K562 (cell line): Measurements from ENCODE around the gene AVPI1. TPM values are rescaled to one million over a fixed set of nuclear protein-coding genes. Genes with fewer than 3 reads are reported as not detected.

ENCODE experiments used
- DDX20 ChIP-seq: fragments of 450-650 bp; IDR thresholded peaks from 2 replicates; pipeline ENCODE4 v1.6.1; 2016; ENCODE audit warnings: missing genetic modification characterization, low read depth, mild to moderate bottlenecking, missing compliant biosample characterization, moderate library complexity
- EGR1 ChIP-seq: fragments of 450-650 bp; conservative IDR thresholded peaks from 2 replicates; pipeline ENCODE4 v1.6.1; 2017; ENCODE audit warnings: mild to moderate bottlenecking
- MEF2D ChIP-seq: conservative IDR thresholded peaks from 2 replicates; pipeline ENCODE4 v1.6.1; 2016; ENCODE audit warnings: low read depth, missing genetic modification characterization, missing compliant biosample characterization
- MTA2 ChIP-seq: fragments of 450-650 bp; IDR thresholded peaks from 2 replicates; pipeline ENCODE4 v1.6.1; 2016; ENCODE audit warnings: low read depth
- POLR2B ChIP-seq: fragments of 450-650 bp; IDR thresholded peaks from 2 replicates; pipeline ENCODE4 v1.6.1; 2018; ENCODE audit warnings: low read depth; ENCODE audit not compliant: partially characterized antibody
- TEAD2 ChIP-seq: fragments of 450-650 bp; IDR thresholded peaks from 2 replicates; pipeline ENCODE4 v1.6.1; 2016; ENCODE audit warnings: missing genetic modification characterization, control low read depth, missing compliant biosample characterization
- XRCC3 ChIP-seq: fragments of 450-650 bp; IDR thresholded peaks from 2 replicates; pipeline ENCODE4 v1.6.1; 2017; ENCODE audit warnings: mild to moderate bottlenecking, moderate library complexity
- polyA plus RNA-seq, 8 experiments: library from polyadenylated mRNA; depleted of rRNA in 4 of 8; stranded (reverse) in 5 of 8; unstranded in 3 of 8; fragments of >200 nt; fragmentation: Nextera tagmentation in 2 of 8; fragmentation: Illumina TruSeq in 1 of 8; extraction: Ambion mirVana in 2 of 8; extraction: Trizol in 1 of 8; gene quantifications; 2 replicates each; pipeline versions ENCODE4 v1.2.1 to v1.2.3, GENCODE V29; 2011 to 2014; ENCODE audit warnings: inconsistent platforms in 1 of 8, missing spikeins in 1 of 8
- total RNA-seq, 7 experiments: library from RNA; depleted of rRNA in 6 of 7; stranded (reverse); fragments of >200 nt in 6 of 7; fragmentation: Illumina TruSeq in 2 of 7; extraction: Trizol in 2 of 7; gene quantifications; 2 replicates each; pipeline versions ENCODE4 v1.2.1 to v1.2.3, GENCODE V29; 2011 to 2021; ENCODE audit warnings: low replicate concordance in 1 of 7
- TF ChIP-seq, protein P1 (sequence below): fragments of 450-650 bp; formaldehyde crosslinking; IDR thresholded peaks from 2 replicates; pipeline ENCODE4 v1.4.0; 2020; ENCODE audit warnings: mild to moderate bottlenecking, mixed read lengths
- TF ChIP-seq, protein P2 (sequence below): sonication (generic); IDR thresholded peaks from 2 replicates; pipeline ENCODE4 v1.6.1; 2016
- TF ChIP-seq, protein P3 (sequence below): fragments of 450-650 bp; IDR thresholded peaks from 2 replicates; pipeline ENCODE4 v1.7.0; 2016; ENCODE audit warnings: borderline replicate concordance
- TF ChIP-seq, protein P4 (sequence below): fragments of 250-450 bp; sonication (Bioruptor Pico); IDR thresholded peaks from 2 replicates; pipeline ENCODE4 v1.5.0; 2021; ENCODE audit warnings: mild to moderate bottlenecking, moderate library complexity
- TF ChIP-seq, protein P5 (sequence below): fragments of 250-450 bp; sonication (Bioruptor Pico); IDR thresholded peaks from 2 replicates; pipeline ENCODE4 v1.5.0; 2021
- TF ChIP-seq, protein P6 (sequence below): fragments of 450-650 bp; IDR thresholded peaks from 2 replicates; pipeline ENCODE4 v1.6.1; 2017; ENCODE audit warnings: antibody characterized with exemption

The AVPI1 gene
- total and polyA plus RNA-seq, 9 of the 15 experiments (the other 6 are each of a cell fraction or from before 2014, with no cell fraction given), result 0.90 to 10.4 (median 7.4) TPM

DNA sequence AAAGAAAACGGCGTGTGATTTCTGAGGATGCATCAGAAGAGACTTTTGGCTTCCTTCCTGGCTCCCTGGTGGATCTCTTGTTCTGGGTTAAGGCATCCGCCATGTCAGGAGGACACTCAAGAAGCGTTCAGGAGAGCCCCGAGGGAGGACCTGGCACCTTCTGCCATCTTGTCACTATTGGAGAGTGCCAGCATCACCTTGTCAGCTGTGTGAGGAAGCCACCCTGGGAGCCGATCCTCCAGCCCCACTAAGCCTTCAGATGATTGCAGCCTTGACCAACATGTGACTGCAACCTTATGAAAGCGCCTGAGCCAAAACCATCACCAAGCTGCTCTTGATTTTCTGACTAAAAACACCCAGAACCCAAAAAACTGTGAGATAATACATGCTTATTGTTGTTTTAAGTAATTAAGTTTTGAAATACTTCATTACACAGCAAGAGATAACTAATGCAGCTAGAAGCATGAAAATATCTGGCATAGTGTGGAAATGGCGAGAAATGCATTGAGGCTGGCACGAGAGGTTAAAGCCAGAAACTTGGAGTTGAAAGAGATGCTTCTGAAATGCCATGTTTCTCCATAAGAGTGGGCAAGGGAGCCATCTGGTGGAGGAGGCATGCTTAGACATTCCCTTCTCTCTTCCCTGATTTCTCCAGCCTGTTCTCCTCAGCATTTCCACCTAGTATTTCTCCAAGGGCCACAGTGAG, 44.5 kb upstream of the AVPI1 start (continued):
- TF ChIP-seq, protein P1, sequence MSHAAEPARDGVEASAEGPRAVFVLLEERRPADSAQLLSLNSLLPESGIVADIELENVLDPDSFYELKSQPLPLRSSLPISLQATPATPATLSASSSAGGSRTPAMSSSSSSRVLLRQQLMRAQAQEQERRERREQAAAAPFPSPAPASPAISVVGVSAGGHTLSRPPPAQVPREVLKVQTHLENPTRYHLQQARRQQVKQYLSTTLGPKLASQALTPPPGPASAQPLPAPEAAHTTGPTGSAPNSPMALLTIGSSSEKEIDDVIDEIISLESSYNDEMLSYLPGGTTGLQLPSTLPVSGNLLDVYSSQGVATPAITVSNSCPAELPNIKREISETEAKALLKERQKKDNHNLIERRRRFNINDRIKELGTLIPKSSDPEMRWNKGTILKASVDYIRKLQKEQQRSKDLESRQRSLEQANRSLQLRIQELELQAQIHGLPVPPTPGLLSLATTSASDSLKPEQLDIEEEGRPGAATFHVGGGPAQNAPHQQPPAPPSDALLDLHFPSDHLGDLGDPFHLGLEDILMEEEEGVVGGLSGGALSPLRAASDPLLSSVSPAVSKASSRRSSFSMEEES (CRISPR knock-in tag), result no peak
- TF ChIP-seq, protein P2, sequence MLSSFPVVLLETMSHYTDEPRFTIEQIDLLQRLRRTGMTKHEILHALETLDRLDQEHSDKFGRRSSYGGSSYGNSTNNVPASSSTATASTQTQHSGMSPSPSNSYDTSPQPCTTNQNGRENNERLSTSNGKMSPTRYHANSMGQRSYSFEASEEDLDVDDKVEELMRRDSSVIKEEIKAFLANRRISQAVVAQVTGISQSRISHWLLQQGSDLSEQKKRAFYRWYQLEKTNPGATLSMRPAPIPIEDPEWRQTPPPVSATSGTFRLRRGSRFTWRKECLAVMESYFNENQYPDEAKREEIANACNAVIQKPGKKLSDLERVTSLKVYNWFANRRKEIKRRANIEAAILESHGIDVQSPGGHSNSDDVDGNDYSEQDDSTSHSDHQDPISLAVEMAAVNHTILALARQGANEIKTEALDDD, result no peak
- TF ChIP-seq POLR2B, result no peak
- no peak for TF ChIP-seq TEAD2 (tag)
- TF ChIP-seq, protein P3, sequence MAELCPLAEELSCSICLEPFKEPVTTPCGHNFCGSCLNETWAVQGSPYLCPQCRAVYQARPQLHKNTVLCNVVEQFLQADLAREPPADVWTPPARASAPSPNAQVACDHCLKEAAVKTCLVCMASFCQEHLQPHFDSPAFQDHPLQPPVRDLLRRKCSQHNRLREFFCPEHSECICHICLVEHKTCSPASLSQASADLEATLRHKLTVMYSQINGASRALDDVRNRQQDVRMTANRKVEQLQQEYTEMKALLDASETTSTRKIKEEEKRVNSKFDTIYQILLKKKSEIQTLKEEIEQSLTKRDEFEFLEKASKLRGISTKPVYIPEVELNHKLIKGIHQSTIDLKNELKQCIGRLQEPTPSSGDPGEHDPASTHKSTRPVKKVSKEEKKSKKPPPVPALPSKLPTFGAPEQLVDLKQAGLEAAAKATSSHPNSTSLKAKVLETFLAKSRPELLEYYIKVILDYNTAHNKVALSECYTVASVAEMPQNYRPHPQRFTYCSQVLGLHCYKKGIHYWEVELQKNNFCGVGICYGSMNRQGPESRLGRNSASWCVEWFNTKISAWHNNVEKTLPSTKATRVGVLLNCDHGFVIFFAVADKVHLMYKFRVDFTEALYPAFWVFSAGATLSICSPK, result no peak
- TF ChIP-seq EGR1, result no peak
- no peak for TF ChIP-seq XRCC3
- TF ChIP-seq, protein P4, sequence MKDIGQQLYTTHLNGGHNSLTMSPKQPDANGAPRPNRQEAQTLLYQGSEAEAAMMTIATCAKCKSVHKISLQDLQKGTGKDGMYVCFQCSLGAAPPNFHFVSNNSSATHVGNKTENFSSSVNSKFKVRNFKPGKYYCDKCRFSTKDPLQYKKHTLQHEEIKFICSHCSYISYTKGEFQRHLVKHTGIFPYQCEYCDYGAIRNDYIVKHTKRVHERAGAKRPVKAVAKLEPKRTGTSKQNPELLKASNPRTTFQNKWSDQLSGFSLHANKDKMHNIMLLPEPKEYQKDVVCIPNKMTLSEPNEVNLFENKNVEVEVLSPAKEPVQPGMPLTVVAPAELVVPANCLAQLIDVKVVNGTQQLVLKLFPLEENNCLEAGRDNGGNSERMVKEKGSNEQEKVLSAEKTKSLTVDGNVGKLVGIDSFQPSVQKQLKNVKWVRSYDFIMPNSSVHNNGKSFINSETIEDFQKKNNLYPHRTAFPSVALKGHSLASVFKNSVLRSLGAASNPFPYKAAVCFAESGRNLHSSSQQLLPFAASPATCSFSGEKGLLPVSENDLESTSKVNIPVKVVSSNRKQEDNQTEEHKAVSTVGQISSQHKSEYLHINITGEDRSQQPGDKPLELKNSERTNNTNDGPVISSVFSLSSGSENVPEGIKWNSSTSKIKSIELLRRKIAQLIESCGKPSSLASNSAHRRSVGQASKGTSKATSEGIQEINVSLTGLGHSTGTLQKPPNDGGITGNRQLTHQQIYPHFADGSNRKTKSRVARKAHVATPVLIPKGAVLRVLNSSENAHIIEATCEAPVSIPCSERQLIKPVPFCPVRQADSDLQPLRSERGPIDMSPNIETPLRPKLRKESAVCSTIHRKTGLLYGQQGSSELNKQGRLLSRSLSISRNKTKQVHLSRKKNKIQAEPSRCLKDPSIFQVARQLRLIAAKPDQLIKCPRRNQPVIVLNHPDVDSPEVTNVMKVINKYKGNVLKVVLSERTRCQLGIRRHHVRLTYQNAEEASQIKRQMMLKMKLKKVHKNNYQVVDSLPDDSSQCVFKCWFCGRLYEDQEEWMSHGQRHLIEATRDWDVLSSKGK (CRISPR knock-in tag), result no peak
- no peak for TF ChIP-seq DDX20
- TF ChIP-seq MTA2, result no peak
- TF ChIP-seq, protein P5, sequence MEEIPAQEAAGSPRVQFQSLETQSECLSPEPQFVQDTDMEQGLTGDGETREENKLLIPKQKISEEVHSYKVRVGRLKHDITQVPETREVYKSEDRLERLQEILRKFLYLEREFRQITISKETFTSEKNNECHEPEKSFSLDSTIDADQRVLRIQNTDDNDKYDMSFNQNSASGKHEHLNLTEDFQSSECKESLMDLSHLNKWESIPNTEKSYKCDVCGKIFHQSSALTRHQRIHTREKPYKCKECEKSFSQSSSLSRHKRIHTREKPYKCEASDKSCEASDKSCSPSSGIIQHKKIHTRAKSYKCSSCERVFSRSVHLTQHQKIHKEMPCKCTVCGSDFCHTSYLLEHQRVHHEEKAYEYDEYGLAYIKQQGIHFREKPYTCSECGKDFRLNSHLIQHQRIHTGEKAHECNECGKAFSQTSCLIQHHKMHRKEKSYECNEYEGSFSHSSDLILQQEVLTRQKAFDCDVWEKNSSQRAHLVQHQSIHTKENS (CRISPR knock-in tag), result no peak
- TF ChIP-seq, protein P6, sequence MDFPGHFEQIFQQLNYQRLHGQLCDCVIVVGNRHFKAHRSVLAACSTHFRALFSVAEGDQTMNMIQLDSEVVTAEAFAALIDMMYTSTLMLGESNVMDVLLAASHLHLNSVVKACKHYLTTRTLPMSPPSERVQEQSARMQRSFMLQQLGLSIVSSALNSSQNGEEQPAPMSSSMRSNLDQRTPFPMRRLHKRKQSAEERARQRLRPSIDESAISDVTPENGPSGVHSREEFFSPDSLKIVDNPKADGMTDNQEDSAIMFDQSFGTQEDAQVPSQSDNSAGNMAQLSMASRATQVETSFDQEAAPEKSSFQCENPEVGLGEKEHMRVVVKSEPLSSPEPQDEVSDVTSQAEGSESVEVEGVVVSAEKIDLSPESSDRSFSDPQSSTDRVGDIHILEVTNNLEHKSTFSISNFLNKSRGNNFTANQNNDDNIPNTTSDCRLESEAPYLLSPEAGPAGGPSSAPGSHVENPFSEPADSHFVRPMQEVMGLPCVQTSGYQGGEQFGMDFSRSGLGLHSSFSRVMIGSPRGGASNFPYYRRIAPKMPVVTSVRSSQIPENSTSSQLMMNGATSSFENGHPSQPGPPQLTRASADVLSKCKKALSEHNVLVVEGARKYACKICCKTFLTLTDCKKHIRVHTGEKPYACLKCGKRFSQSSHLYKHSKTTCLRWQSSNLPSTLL, result no peak
- no peak for TF ChIP-seq MEF2D (tag)
